Mammary epithelial cell (primary cell): ENCODE measurements around the gene IL6ST.

Experiments used
- CTCF ChIP-seq, 2 donors: IDR thresholded peaks in 1 of 2; conservative IDR thresholded peaks in 1 of 2; 2 replicates each; pipeline ENCODE4 v1.5.1; 2011 to 2012; ENCODE audit warnings: inconsistent platforms in 2 of 2, low read length in 2 of 2, mild to moderate bottlenecking in 2 of 2, control low read depth in 1 of 2, low read depth in 1 of 2; ENCODE audit not compliant: insufficient read depth in 1 of 2; ENCODE audit errors: extremely low read depth in 1 of 2
- EZH2 ChIP-seq: IDR thresholded peaks from 2 replicates; pipeline ENCODE4 v1.6.1; 2012; ENCODE audit warnings: low read length, inconsistent platforms, borderline replicate concordance

- no peak for TF ChIP-seq CTCF (conservative IDR thresholded peaks at IDR 0.05 in 1 of 2, IDR thresholded peaks at IDR 0.05 in 1 of 2; ENCODE audit: extremely low read depth in 1 of 2, insufficient read depth in 1 of 2, low read depth in 1 of 2, low read length in 2 of 2)
- no peak for TF ChIP-seq EZH2
Measured at GRCh38 chr5:55911784-55912653, 82.7 kb downstream of the IL6ST start.
